DOHH2 (cell line): ENCODE measurements around the gene SHPK.

Experiments
- H3F3A ChIP-seq: fragments of 200-600 bp; sonication (generic), shearing (Covaris generic); 2 replicates; pipeline ENCODE4 v1.6.0; 2016; ENCODE audit warnings: antibody characterized with exemption, mild to moderate bottlenecking; ENCODE audit not compliant: control insufficient read depth, insufficient read depth
- H3K27ac ChIP-seq: fragments of 200-600 bp; sonication (generic); 2 replicates; pipeline ENCODE4 v1.5.1; 2014; ENCODE audit warnings: low read depth, mild to moderate bottlenecking, low read length, moderate library complexity
- H3K27me3 ChIP-seq: fragments of 200-600 bp; sonication (generic); 2 replicates; pipeline ENCODE4 v1.6.1; 2014; ENCODE audit warnings: mild to moderate bottlenecking, low read length, mixed read lengths; ENCODE audit not compliant: control insufficient read depth
- H3K36me3 ChIP-seq: fragments of 200-600 bp; sonication (generic); 2 replicates; pipeline ENCODE4 v1.6.1; 2014; ENCODE audit warnings: mild to moderate bottlenecking, low read length, moderate library complexity, mixed read lengths; ENCODE audit not compliant: control insufficient read depth
- H3K4me1 ChIP-seq: fragments of 200-600 bp; sonication (generic); 2 replicates; pipeline ENCODE4 v1.6.1; 2014; ENCODE audit warnings: mild to moderate bottlenecking, low read length, mixed read lengths; ENCODE audit not compliant: control insufficient read depth
- H3K4me2 ChIP-seq: fragments of 200-600 bp; sonication (generic); 2 replicates; pipeline ENCODE4 v1.6.0; 2014; ENCODE audit warnings: mild to moderate bottlenecking, low read length, moderate library complexity
- H3K4me3 ChIP-seq: fragments of 200-600 bp; sonication (generic); 2 replicates; pipeline ENCODE4 v1.5.1; 2014; ENCODE audit warnings: mild to moderate bottlenecking, low read length, mixed read lengths
- H3K79me2 ChIP-seq: fragments of 200-600 bp; sonication (generic); 2 replicates; pipeline ENCODE4 v1.6.1; 2014; ENCODE audit warnings: mild to moderate bottlenecking, low read length, mixed read lengths; ENCODE audit not compliant: control insufficient read depth
- H3K9me2 ChIP-seq: fragments of 200-600 bp; sonication (generic); replicated peaks from 2 replicates; pipeline ENCODE4 v1.6.1; 2014; ENCODE audit warnings: mild to moderate bottlenecking, low read length, mixed read lengths; ENCODE audit not compliant: control insufficient read depth
- H3K9me3 ChIP-seq: fragments of 200-600 bp; sonication (generic); 2 replicates; pipeline ENCODE4 v1.6.1; 2014; ENCODE audit warnings: antibody characterized with exemption, low read length, mixed read lengths; ENCODE audit not compliant: control insufficient read depth, insufficient read depth
- H4K20me1 ChIP-seq: fragments of 200-600 bp; sonication (generic); 2 replicates; pipeline ENCODE4 v1.6.0; 2014; ENCODE audit warnings: low read depth, mild to moderate bottlenecking, antibody characterized with exemption, low read length, moderate library complexity; ENCODE audit not compliant: control insufficient read depth, insufficient read depth
- EZH2phosphoT487 ChIP-seq: fragments of 200-600 bp; sonication (generic); IDR thresholded peaks from 2 replicates; pipeline ENCODE4 v1.6.1; 2017; ENCODE audit warnings: borderline replicate concordance, mild to moderate bottlenecking, antibody characterized with exemption, low read length, moderate library complexity, mixed read lengths
- TF ChIP-seq, protein P1 (sequence below): fragments of 200-600 bp; sonication (generic); IDR thresholded peaks from one replicate; pipeline ENCODE4 v1.5.1; 2014; ENCODE audit warnings: antibody characterized with exemption, mild to moderate bottlenecking, low read depth, low read length; ENCODE audit not compliant: poor library complexity, severe bottlenecking

SHPK gene, protein sequence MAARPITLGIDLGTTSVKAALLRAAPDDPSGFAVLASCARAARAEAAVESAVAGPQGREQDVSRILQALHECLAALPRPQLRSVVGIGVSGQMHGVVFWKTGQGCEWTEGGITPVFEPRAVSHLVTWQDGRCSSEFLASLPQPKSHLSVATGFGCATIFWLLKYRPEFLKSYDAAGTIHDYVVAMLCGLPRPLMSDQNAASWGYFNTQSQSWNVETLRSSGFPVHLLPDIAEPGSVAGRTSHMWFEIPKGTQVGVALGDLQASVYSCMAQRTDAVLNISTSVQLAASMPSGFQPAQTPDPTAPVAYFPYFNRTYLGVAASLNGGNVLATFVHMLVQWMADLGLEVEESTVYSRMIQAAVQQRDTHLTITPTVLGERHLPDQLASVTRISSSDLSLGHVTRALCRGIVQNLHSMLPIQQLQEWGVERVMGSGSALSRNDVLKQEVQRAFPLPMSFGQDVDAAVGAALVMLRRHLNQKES

DNA sequence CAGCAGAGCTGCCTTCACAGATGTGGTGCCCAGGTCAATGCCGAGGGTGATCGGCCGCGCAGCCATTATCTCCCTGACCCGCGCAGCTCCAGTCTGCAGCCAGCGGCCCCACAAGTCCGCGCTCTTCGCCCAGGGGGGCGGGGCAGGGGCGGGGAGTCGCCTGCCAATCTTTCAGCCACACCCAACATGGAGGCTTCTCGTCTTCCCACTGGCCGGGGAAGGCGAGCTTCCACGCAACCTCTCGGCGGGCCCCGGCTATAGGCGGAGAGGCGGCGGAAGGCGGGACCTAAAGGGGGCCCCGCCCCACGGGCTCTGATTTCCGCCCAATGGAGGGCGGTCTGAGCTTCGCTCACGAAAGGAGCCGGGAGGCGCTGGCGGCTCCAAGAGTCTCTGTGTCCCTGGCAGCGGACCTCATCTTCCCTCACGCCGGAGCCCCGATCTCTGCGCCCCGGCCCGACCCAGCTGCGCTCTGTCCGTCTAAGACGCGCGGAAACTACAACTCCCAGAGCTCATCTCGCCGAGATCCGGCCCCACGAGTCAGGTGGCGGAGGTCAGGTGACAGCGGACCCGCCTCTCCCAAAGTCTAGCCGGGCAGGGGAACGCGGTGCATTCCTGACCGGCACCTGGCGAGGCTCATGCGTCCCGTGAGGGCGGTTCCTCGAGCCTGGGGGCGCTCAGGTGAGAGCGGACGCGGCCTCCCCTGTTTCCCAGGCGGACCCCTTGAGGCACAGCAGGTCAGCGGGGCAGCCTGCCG is at the start of gene SHPK, which contains the start of gene CTNS:
SHPK (minus strand) TSS at position 97 of the 754 bp plus-strand sequence; CDS start at position 66, 31 bp downstream.
CTNS (plus strand) TSS at position 607 of the 754 bp plus-strand sequence. CDS start 3,447 bp downstream, outside the sequence.
- H3K4me3 ChIP-seq = peak within 1 kb of the TSS; percentile 87
- peaks cover 17% of the 10 kb centered on the region for H3K4me1 ChIP-seq

DNA sequence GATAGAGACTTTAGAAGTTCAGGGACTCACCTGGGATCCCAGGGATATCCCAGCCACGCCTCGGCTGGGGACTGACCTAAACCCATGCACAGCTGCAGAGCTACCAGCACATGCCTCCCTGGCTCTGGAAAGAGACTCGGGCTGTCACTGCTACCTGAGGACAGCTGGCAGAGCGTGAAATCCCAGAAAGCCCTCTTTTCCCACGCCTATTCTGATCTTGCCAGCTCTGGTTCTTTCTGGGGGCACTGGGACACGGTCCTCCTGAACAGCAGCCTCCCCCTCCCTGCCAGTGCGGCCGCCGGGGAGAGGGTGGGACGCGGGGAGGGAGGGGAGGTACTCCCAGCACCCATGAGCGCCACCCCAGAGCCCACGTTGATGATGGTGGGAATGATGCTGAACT is 49.1 kb upstream of the SHPK start:
- peaks cover 52% of the 10 kb centered on the region for H3K4me1 ChIP-seq
- H3F3A ChIP-seq = peaks cover 27% of the 10 kb centered on the region
- no peaks in the 10 kb centered on the region for H3K9me3 ChIP-seq
- 0 out of 2 replicates have a peak overlapping the region, but pooled peaks have one; percentile 32 for H3K4me3 ChIP-seq
- peaks cover 19% of the 10 kb centered on the region for H3K79me2 ChIP-seq
- peaks cover 58% of the 10 kb centered on the region for H3K36me3 ChIP-seq
- peak overlapping the region; percentile 79 for H3K27ac ChIP-seq
- no peak for TF ChIP-seq EZH2phosphoT487
- TF ChIP-seq, protein P1, sequence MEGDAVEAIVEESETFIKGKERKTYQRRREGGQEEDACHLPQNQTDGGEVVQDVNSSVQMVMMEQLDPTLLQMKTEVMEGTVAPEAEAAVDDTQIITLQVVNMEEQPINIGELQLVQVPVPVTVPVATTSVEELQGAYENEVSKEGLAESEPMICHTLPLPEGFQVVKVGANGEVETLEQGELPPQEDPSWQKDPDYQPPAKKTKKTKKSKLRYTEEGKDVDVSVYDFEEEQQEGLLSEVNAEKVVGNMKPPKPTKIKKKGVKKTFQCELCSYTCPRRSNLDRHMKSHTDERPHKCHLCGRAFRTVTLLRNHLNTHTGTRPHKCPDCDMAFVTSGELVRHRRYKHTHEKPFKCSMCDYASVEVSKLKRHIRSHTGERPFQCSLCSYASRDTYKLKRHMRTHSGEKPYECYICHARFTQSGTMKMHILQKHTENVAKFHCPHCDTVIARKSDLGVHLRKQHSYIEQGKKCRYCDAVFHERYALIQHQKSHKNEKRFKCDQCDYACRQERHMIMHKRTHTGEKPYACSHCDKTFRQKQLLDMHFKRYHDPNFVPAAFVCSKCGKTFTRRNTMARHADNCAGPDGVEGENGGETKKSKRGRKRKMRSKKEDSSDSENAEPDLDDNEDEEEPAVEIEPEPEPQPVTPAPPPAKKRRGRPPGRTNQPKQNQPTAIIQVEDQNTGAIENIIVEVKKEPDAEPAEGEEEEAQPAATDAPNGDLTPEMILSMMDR = no peak
- no peaks in the 10 kb centered on the region; the same call in 1 of the 2 replicates for H4K20me1 ChIP-seq
- peak overlapping the region; percentile 43; the same call in 1 of the 2 replicates for H3K4me2 ChIP-seq
- H3K27me3 ChIP-seq = no peaks in the 10 kb centered on the region
- H3K9me2 ChIP-seq = no peaks in the 10 kb centered on the region

More for the DNA sequence above, at the start of gene SHPK, which contains the start of gene CTNS:
- TF ChIP-seq EZH2phosphoT487 = no peak
- TF ChIP-seq, protein P1 = no peak
- no peaks in the 10 kb centered on the region for H3K9me3 ChIP-seq
- no peaks in the 10 kb centered on the region for H3K36me3 ChIP-seq
- H3K27me3 ChIP-seq = no peaks in the 10 kb centered on the region
- H3K4me2 ChIP-seq = peak within 1 kb of the TSS; percentile 88
- peaks cover 11% of the 10 kb centered on the region for H3K79me2 ChIP-seq
- H3F3A ChIP-seq = peaks cover 5% of the 10 kb centered on the region; the same call in 1 of the 2 replicates
- H4K20me1 ChIP-seq = no peaks in the 10 kb centered on the region
- peak within 1 kb of the TSS; percentile 78 for H3K27ac ChIP-seq
- no peaks in the 10 kb centered on the region for H3K9me2 ChIP-seq

DNA sequence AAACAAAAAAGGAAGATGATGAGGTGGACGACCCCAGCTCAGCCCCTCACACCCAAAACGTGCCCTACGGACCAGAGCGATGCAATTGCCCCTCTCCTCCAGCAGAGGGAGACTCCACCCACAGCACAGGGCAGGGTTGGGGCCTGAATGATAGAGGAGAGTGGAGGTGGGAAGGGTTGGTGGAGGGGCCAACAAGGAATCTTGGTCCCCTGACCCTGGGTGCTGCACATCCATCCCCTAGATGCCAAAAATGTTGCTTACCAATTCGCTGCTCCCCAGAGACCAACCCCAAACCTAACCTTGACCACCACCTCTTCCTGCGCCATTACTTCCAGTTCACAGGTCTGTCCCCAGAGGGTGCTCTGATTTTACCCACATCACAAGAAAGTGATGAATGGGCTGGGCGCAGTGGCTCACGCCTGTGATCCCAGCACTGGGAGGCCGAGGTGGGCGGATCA is 47.0 kb upstream of the SHPK start:
- Histone ChIP-seq H3K27ac (0 out of 2 replicates have a peak overlapping the region, but pooled peaks have one; percentile 79), H4K20me1 (no peaks in the 10 kb centered on the region; the same call in 1 of the 2 replicates), H3K9me2 (no peaks in the 10 kb centered on the region), H3K4me2 (no peak overlapping the region), H3K27me3 (no peaks in the 10 kb centered on the region), H3K4me1 (peaks cover 31% of the 10 kb centered on the region), H3K36me3 (peaks cover 53% of the 10 kb centered on the region), H3K79me2 (peaks cover 7% of the 10 kb centered on the region), H3K4me3 (no peak overlapping the region), H3F3A (peaks cover 17% of the 10 kb centered on the region), H3K9me3 (no peaks in the 10 kb centered on the region)
- TF ChIP-seq, protein P1 = peak; percentile 99
- TF ChIP-seq EZH2phosphoT487 = no peak
